Measurements from ENCODE around the gene NUP50.
"Not testable (repeated sequence)": the region's sequence is repeated elsewhere in the genome, so short reads cannot be mapped to it uniquely, and the experiment has no call there.

The NUP50 gene

GRCh38 chr22:45159652-45160462 is 3.9 kb upstream of the NUP50 start:
- no peak for DNase-seq (ENCODE audit: low spot score)

GRCh38 chr22:45162531-45162930 is 1.2 kb upstream of the NUP50 start:
- DNase-seq (ENCODE audit: low spot score), result no peak

GRCh38 chr22:45163099-45163450 is 650 bp upstream of the NUP50 start:
- peak; percentile 35 for DNase-seq (ENCODE audit: low spot score)

- DNase-seq (ENCODE audit: low spot score), result peak; percentile 24
These were observed 754 bp downstream of the NUP50 start for GRCh38 chr22:45164270-45165088.

GRCh38 chr22:45166932-45167331 is 3.2 kb downstream of the NUP50 start:
- no peak for DNase-seq (ENCODE audit: low spot score)

GRCh38 chr22:45169591-45170466 is 6.1 kb downstream of the NUP50 start:
- no peak for DNase-seq (ENCODE audit: low spot score)

GRCh38 chr22:45171830-45172229 is 8.1 kb downstream of the NUP50 start:
- no peak for DNase-seq (ENCODE audit: low spot score)

- DNase-seq (ENCODE audit: low spot score), result peak; percentile 57
These were observed 9.3 kb downstream of the NUP50 start for GRCh38 chr22:45172881-45173585.

GRCh38 chr22:45179276-45180049 is 15.7 kb downstream of the NUP50 start:
- DNase-seq (ENCODE audit: low spot score), result peak; percentile 54

- no peak for DNase-seq (ENCODE audit: low spot score)
These were observed 16.5 kb downstream of the NUP50 start for GRCh38 chr22:45180146-45180679.

GRCh38 chr22:45181240-45181639 is 17.5 kb downstream of the NUP50 start:
- no peak for DNase-seq (ENCODE audit: low spot score)

GRCh38 chr22:45181766-45182165 is 18.0 kb downstream of the NUP50 start:
- no peak for DNase-seq (ENCODE audit: low spot score)

- DNase-seq (ENCODE audit: low spot score), result no peak
These were observed 20.2 kb downstream of the NUP50 start for GRCh38 chr22:45183974-45184373.

GRCh38 chr22:45185718-45186514 is 22.2 kb downstream of the NUP50 start:
- peak; percentile 17 for DNase-seq (ENCODE audit: low spot score)

GRCh38 chr22:45187891-45188290 is 24.2 kb downstream of the NUP50 start:
- no peak for DNase-seq (ENCODE audit: low spot score)

- DNase-seq (ENCODE audit: low spot score), result no peak
These were observed 25.1 kb downstream of the NUP50 start for GRCh38 chr22:45188779-45189178.

GRCh38 chr22:45190202-45190872 is 26.6 kb downstream of the NUP50 start:
- DNase-seq (ENCODE audit: low spot score), result no peak

- not testable (repeated sequence) for DNase-seq (ENCODE audit: low spot score)
These were observed 28.0 kb downstream of the NUP50 start for GRCh38 chr22:45191746-45192145.

- DNase-seq (ENCODE audit: low spot score), result no peak
These were observed 29.0 kb downstream of the NUP50 start for GRCh38 chr22:45192701-45193187.

Data from CD4-positive, alpha-beta T cell treated with Interleukin-2 at 100 ng/mL for 4 hours (primary cell).